ENCODE data around the gene KICS2. TPM values are rescaled to one million over a fixed set of nuclear protein-coding genes. Genes with fewer than 3 reads are reported as not detected.
A peak's percentile ranks its signal among the peaks of the same experiment; 100 is the strongest.

The KICS2 gene
- total and polyA plus RNA-seq, 2 of the 13 experiments (the other 11 are each of a cell fraction or from before 2014, with no cell fraction given): 3.5 to 6.6 TPM

GRCh38 chr12:64222009-64222765, at the start of gene KICS2 (continued):
- TF ChIP-seq ZSCAN5A (CRISPR knock-in tag; IDR thresholded peaks at IDR 0.05; ENCODE audit: borderline replicate concordance): peak; percentile 90
- no peak for TF ChIP-seq ZNF3 (CRISPR knock-in tag; IDR thresholded peaks at IDR 0.05)
- TF ChIP-seq ZNF292 (CRISPR knock-in tag; IDR thresholded peaks at IDR 0.05; ENCODE audit: borderline replicate concordance, low read depth): peak; percentile 39; the same call in 1 of the 2 replicates
- peak; percentile 60 for TF ChIP-seq BCL6 (CRISPR knock-in tag; IDR thresholded peaks at IDR 0.05)
- no peak for TF ChIP-seq ZNF234 (CRISPR knock-in tag; conservative IDR thresholded peaks at IDR 0.05)
- 0 out of 2 replicates have a peak, but pooled peaks have one; percentile 35 for TF ChIP-seq ISX (CRISPR knock-in tag; conservative IDR thresholded peaks at IDR 0.05)
- no peak for TF ChIP-seq ZNF326 (CRISPR knock-in tag; IDR thresholded peaks at IDR 0.05; ENCODE audit: borderline replicate concordance)
- no peak for TF ChIP-seq ADNP (CRISPR knock-in tag; IDR thresholded peaks at IDR 0.05)
- no peak for TF ChIP-seq ZNF570 (CRISPR knock-in tag; IDR thresholded peaks at IDR 0.05; ENCODE audit: borderline replicate concordance)
- TF ChIP-seq ATF3 (CRISPR knock-in tag; IDR thresholded peaks at IDR 0.05): peak; percentile 37; the same call in 1 of the 2 replicates
- TF ChIP-seq NR2C2 (CRISPR knock-in tag; IDR thresholded peaks at IDR 0.05; ENCODE audit: borderline replicate concordance): peak; percentile 49; the same call in 1 of the 2 replicates
- peak; percentile 99 for TF ChIP-seq MXD3 (CRISPR knock-in tag; IDR thresholded peaks at IDR 0.05)
- no peak for TF ChIP-seq ZNF589 (CRISPR knock-in tag; conservative IDR thresholded peaks at IDR 0.05)
- no peak for TF ChIP-seq ARID3A (IDR thresholded peaks at IDR 0.05; ENCODE audit: low read depth, low read length)
- peak; percentile 42; the same call in 1 of the 2 replicates for TF ChIP-seq DR1 (CRISPR knock-in tag; IDR thresholded peaks at IDR 0.05)
- no peak for TF ChIP-seq HOXA7 (CRISPR knock-in tag; IDR thresholded peaks at IDR 0.05)
- no peak for TF ChIP-seq MBNL3 (CRISPR knock-in tag; conservative IDR thresholded peaks at IDR 0.05)
- TF ChIP-seq WIZ (CRISPR knock-in tag; IDR thresholded peaks at IDR 0.05): no peak
- TF ChIP-seq ATM (IDR thresholded peaks at IDR 0.05; ENCODE audit: borderline replicate concordance): no peak
- no peak for TF ChIP-seq SOX6 (IDR thresholded peaks at IDR 0.05)
- TF ChIP-seq SOX6 (CRISPR knock-in tag; IDR thresholded peaks at IDR 0.05): peak; percentile 39
- no peak for TF ChIP-seq ZNF644 (CRISPR knock-in tag; IDR thresholded peaks at IDR 0.05; ENCODE audit: low read depth)
- TF ChIP-seq PCBP2 (optimal IDR thresholded peaks at IDR 0.05; ENCODE audit: low read depth, low read length, poor library complexity, severe bottlenecking): no peak
- no peak for TF ChIP-seq MED8 (CRISPR knock-in tag; IDR thresholded peaks at IDR 0.05; ENCODE audit: insufficient replicate concordance)
- no peak for TF ChIP-seq TRIM24 (CRISPR knock-in tag; IDR thresholded peaks at IDR 0.05)
- TF ChIP-seq ZNF205 (CRISPR knock-in tag; IDR thresholded peaks at IDR 0.05): peak; percentile 81
- TF ChIP-seq NFYC (CRISPR knock-in tag; IDR thresholded peaks at IDR 0.05): no peak; the same call in 1 of the 2 replicates
- TF ChIP-seq THAP7 (CRISPR knock-in tag; IDR thresholded peaks at IDR 0.05): peak; percentile 71; the same call in 1 of the 2 replicates
